ENCODE measurements around the gene SCRN1. TPM values are rescaled to one million over a fixed set of nuclear protein-coding genes. Genes with fewer than 3 reads are reported as not detected.

Gene SCRN1
- total RNA-seq, 2 experiments from 2014 or later = 2.0 to 2.5 TPM

DNA sequence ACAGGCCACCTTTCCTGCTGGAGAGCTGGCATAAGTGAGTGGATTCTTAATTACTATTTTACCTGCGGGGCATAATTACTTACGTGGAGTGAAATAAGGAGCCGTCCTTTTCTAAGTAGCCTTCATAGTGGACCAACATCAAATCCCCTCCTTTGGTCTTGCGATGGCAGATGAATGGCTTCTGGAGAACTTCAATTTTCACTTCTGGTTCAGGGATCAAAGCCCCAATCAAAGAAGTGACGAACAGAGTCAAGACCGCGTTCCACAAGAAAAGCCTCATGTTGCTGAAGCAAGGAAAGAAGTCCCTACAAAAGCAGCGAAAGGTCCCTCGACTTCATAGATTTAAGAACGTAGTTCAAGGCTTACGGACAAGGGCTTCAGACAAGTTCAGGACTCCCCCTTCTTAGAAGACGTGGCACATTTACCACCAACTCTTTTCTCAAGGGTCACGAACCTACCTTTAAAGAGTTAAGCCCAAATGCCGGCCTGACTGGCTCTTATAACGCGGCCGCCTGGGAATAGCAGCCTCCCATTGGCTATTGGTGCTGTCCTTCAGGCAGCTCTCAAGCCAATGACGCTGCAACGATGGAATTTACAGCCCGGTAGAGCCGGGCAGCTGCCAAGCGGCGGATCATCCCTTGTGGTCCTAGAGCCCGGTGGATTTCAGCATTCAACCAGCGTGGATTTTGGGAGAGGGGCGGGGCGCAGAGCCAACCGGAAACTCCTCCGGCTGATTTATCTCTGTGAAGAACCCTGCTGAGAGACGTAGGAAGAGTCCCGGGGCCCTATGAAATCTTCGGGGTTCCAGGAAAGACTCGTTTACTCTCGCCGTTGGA lies 36.8 kb upstream of the SCRN1 start, which contains the start of gene FKBP14:
TSS of gene FKBP14 (minus strand) at position 474 of the 836 bp plus-strand sequence. CDS start at position 280, 194 bp downstream.
- peaks cover 4% of the 10 kb centered on the region for H3K36me3 Mint-ChIP-seq (ENCODE audit: low read depth)
- peak; percentile 94 for DNase-seq
- no peaks in the 10 kb centered on the region for H3K9me3 Mint-ChIP-seq
- ChIA-PET CTCF (interaction anchor here (1.6 kb wide), 1 partner anchor 36 kb away, joined by 8 read pairs; no protein-coding TSS in a partner anchor), POLR2A (interaction anchor here (1.4 to 1.9 kb wide), 4 partner anchors 13 to 296 kb away, joined by 3 to 7 read pairs (median 4); no protein-coding TSS in a partner anchor)
- H3K4me3 Mint-ChIP-seq = peak within 1 kb of the TSS; percentile 82
- no peaks in the 10 kb centered on the region for H3K27me3 Mint-ChIP-seq
- peaks cover 36% of the 10 kb centered on the region for H3K4me1 Mint-ChIP-seq
- peak within 1 kb of the TSS; percentile 87 for H3K27ac Mint-ChIP-seq

DNA sequence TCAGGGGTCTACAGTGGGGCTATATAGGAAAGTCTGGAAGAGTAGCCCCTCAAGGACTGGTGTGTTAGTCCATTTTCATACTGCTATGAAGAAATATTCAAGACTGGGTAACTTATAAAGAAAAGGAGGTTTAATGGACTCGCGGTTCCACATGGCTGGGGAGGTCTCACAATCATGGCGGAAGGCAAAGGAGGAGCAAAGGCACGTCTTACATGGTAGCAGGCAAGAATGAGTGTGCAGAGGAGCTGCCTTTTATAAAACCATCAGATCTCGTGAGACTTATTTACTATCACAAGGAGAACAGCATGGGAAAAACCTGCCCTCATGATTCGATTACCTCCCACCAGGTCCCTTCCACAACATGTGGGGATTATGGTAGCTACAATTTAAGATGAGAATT lies 33.9 kb upstream of the SCRN1 start:
- DNase-seq = no peak
- ChIA-PET POLR2A (no interaction called here), CTCF (interaction anchor here (1.1 to 1.2 kb wide), 2 partner anchors 24 to 38 kb away, joined by 3 to 4 read pairs; no protein-coding TSS in a partner anchor)
- Mint-ChIP-seq H3K4me1 (peaks cover 36% of the 10 kb centered on the region), H3K4me3 (no peak overlapping the region), H3K36me3 (ENCODE audit: low read depth) (peaks cover 5% of the 10 kb centered on the region), H3K9me3 (no peaks in the 10 kb centered on the region), H3K27me3 (no peaks in the 10 kb centered on the region), H3K27ac (no peak overlapping the region)

DNA sequence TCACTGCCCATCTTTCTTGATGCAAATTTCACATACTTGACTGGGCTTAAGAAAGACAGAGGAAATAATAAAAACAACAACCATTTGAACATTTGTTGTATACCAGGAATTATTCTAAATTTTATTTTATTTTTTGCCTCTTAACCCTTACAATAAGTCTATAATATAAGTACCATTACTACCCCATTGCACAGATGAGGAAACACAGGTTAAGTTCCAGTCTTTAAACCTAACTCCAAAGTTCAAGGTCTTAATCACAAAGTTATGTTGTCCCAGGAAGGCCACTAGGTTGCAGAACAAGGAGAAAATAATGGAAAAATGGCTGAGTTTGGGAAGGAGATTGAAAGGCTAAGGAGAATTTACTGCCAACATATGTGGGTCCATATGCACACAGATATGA lies 33.4 kb upstream of the SCRN1 start:
- Mint-ChIP-seq H3K36me3 (ENCODE audit: low read depth) (peaks cover 9% of the 10 kb centered on the region), H3K9me3 (no peaks in the 10 kb centered on the region), H3K4me3 (no peak overlapping the region), H3K27me3 (no peaks in the 10 kb centered on the region), H3K4me1 (peaks cover 36% of the 10 kb centered on the region), H3K27ac (no peak overlapping the region)
- POLR2A ChIA-PET = interaction anchor here (0.6 kb wide), 1 partner anchor 19 kb away, joined by 4 read pairs; no protein-coding TSS in a partner anchor
- DNase-seq = no peak
- CTCF ChIA-PET = no interaction called here

DNA sequence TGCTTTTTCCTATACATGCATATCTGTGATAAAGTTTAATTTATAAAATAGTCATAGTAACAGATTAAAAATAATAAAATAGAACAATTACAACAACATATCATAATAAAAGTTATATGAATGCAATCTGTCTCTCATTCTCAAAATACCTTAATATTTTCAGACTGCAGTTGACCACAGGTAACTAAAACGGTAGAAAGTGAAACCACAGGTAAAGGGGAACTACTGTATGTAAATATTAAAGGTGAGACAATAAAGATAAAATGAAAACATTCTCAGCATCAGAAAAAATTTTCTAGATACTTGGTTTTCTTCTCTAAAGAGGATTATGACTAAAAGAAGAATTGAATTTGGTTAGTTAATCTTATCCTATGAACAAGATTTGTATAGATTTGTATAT lies 30.9 kb upstream of the SCRN1 start:
- ChIA-PET POLR2A (no interaction called here), CTCF (no interaction called here)
- no peak for DNase-seq
- H3K36me3 Mint-ChIP-seq (ENCODE audit: low read depth) = peaks cover 13% of the 10 kb centered on the region
- peaks cover 24% of the 10 kb centered on the region for H3K4me1 Mint-ChIP-seq
- H3K27me3 Mint-ChIP-seq = no peaks in the 10 kb centered on the region
- no peaks in the 10 kb centered on the region for H3K9me3 Mint-ChIP-seq
- no peak overlapping the region for H3K27ac Mint-ChIP-seq
- no peak overlapping the region for H3K4me3 Mint-ChIP-seq

DNA sequence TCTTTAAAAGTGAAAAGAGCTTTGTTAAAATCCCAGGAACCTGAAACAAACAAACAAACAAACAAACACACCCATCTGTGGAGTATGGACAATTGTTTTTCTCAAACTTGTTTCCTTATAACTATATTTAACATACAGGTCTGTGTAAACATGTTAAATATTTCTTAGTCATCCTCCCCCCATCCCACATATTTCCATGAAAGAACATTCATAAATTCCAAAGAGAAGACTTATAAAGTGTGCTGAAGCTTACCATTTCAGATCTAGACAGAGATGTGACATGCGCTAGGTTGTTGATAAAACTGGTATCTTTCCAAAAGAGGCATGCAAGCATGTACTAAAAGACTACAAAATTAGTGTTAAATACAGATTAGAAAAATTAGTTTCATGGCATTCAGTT lies 30.4 kb upstream of the SCRN1 start:
- Mint-ChIP-seq H3K27ac (no peak overlapping the region), H3K4me3 (no peak overlapping the region), H3K36me3 (ENCODE audit: low read depth) (peaks cover 13% of the 10 kb centered on the region), H3K9me3 (no peaks in the 10 kb centered on the region), H3K27me3 (no peaks in the 10 kb centered on the region), H3K4me1 (peaks cover 18% of the 10 kb centered on the region)
- ChIA-PET CTCF (no interaction called here), POLR2A (no interaction called here)
- DNase-seq = no peak

DNA sequence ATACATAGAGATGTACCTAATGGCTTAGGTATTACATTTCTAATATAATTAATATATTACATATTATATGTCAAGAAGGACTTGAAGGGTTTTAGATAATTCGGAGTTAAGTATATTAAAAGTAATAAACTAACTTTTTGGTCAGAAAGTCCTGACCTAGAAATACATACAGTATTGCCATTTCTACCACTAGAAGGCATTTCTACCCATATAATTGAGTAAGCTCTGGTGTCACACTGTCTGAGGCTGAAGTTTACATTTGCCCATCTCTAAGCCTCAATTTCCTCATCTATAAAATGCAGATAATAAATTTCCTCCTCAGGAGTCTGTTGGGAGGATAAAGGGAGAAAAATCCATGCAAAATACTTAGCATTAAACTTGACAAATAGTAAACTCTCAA lies 29.8 kb upstream of the SCRN1 start:
- no peaks in the 10 kb centered on the region for H3K9me3 Mint-ChIP-seq

DNA sequence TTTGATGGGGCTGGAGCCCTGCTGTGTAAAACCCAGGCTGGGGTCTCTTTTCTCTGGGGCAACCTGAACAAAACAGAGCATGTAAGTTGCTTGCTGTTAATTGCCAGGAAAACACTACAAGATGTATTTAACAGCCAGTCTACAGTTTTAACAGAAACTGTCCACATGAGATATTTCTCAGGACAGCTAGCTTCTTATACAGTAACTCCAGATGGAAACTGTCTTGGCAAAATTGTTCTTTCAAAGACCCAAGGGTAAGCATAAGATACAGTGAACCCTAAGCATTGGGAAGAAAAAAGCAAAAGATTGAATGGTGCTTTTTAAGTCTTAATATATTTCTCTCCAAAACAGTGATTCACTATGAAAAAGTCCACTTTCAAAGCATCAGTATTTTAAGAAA lies 28.9 kb upstream of the SCRN1 start:
- Mint-ChIP-seq H3K9me3 (no peaks in the 10 kb centered on the region), H3K27ac (no peak overlapping the region), H3K4me3 (no peak overlapping the region), H3K27me3 (no peaks in the 10 kb centered on the region), H3K4me1 (peaks cover 7% of the 10 kb centered on the region), H3K36me3 (ENCODE audit: low read depth) (peaks cover 17% of the 10 kb centered on the region)
- no peak for DNase-seq
- ChIA-PET POLR2A (no interaction called here), CTCF (no interaction called here)

More for the DNA sequence above, 29.8 kb upstream of the SCRN1 start:
- ChIA-PET CTCF (no interaction called here), POLR2A (no interaction called here)
- no peak overlapping the region for H3K27ac Mint-ChIP-seq
- peaks cover 13% of the 10 kb centered on the region for H3K4me1 Mint-ChIP-seq
- no peak for DNase-seq
- H3K4me3 Mint-ChIP-seq = no peak overlapping the region
- H3K36me3 Mint-ChIP-seq (ENCODE audit: low read depth) = peaks cover 16% of the 10 kb centered on the region
- H3K27me3 Mint-ChIP-seq = no peaks in the 10 kb centered on the region

DNA sequence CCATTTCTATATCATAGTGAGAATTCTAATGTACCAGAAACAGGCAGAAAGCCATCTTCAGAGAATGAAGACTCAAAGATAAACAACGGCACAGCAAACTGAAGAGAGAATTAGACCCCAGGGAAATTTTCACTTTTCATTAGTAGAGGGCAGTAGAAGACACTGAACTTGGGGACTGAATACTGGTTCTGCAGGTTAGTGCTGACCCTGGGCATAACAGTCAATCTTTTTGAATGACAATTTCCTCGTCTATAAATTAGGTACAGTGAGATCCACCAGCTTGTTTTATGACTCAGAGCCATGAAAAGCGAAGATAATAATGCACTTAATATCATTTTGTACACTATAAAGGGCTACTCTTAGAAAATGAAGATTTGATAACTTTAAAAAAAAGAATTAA lies 23.2 kb upstream of the SCRN1 start:
- DNase-seq = no peak
- CTCF ChIA-PET = no interaction called here
- Mint-ChIP-seq H3K4me3 (no peak overlapping the region), H3K36me3 (ENCODE audit: low read depth) (peaks cover 13% of the 10 kb centered on the region), H3K9me3 (no peaks in the 10 kb centered on the region), H3K27ac (no peak overlapping the region), H3K4me1 (no peaks in the 10 kb centered on the region), H3K27me3 (no peaks in the 10 kb centered on the region)
- POLR2A ChIA-PET = no interaction called here

DNA sequence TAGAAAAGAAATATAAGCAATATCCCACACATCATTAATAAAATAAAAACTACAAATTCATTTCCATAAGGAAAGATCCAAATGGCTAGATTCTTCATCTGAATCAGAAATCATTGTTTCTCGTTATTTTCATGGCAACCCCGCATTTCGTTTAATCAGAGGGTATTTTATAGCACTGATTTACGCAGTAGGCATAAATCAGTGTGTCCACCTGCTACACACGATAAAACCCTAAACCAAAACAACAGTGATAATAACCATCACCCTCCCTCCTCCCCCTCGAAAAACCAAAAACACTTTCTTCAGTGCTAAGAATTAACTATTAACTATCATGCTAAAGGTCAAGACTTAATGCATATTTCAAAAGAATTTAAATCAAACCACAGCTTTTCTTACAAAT lies 20.4 kb upstream of the SCRN1 start:
- DNase-seq = no peak
- ChIA-PET POLR2A (no interaction called here), CTCF (no interaction called here)
- H3K36me3 Mint-ChIP-seq (ENCODE audit: low read depth) = peaks cover 9% of the 10 kb centered on the region
- H3K27ac Mint-ChIP-seq = no peak overlapping the region
- H3K4me3 Mint-ChIP-seq = no peak overlapping the region
- no peaks in the 10 kb centered on the region for H3K9me3 Mint-ChIP-seq
- H3K4me1 Mint-ChIP-seq = no peaks in the 10 kb centered on the region
- no peaks in the 10 kb centered on the region for H3K27me3 Mint-ChIP-seq

DNA sequence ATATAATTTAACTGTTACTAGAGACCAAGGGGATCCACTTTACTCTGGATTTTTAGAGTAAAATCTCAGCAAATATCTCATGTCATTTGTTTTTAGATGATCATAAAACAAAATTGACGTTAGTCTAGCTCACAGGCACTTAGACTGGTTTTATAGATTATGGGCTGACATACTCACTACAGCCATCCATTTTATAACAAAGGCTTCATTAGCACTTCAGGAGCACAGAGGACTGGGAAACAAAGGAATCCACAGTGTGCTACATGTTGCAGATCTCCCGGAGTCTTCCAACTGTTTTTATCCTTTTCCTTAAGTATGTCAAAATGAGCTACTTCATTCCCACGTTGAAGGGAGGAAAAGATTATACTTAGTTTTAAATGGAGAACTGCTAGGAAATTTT lies 15.9 kb upstream of the SCRN1 start:
- POLR2A ChIA-PET = no interaction called here
- Mint-ChIP-seq H3K4me1 (no peaks in the 10 kb centered on the region), H3K27ac (no peak overlapping the region), H3K36me3 (ENCODE audit: low read depth) (no peaks in the 10 kb centered on the region), H3K4me3 (no peak overlapping the region), H3K27me3 (peaks cover 5% of the 10 kb centered on the region), H3K9me3 (no peaks in the 10 kb centered on the region)
- CTCF ChIA-PET = no interaction called here
- no peak for DNase-seq

DNA sequence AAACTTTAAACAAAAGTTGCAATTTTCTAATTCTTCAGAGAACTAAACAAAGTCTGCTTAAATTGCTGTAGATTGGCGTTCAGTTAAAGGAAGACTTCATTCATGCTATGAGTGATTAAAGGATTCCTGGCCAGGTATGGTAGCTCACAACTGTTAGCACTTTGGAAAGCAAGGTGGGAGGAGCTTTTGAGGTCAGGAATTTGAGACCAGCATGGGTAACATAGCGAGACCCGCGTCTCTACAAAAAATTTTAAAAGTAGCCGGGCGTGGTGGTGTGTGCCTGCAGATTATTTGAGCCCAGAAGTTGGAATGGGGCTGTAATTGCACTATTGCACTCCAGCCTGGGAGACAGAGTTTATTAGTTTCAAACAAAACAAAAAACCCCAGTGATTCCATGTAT lies 13.5 kb upstream of the SCRN1 start:
- peaks cover 16% of the 10 kb centered on the region for H3K27me3 Mint-ChIP-seq
- H3K4me3 Mint-ChIP-seq = no peak overlapping the region
- no peak overlapping the region for H3K27ac Mint-ChIP-seq
- no peaks in the 10 kb centered on the region for H3K9me3 Mint-ChIP-seq
- H3K36me3 Mint-ChIP-seq (ENCODE audit: low read depth) = no peaks in the 10 kb centered on the region
- POLR2A ChIA-PET = no interaction called here
- H3K4me1 Mint-ChIP-seq = no peaks in the 10 kb centered on the region
- CTCF ChIA-PET = no interaction called here
- DNase-seq = no peak

DNA sequence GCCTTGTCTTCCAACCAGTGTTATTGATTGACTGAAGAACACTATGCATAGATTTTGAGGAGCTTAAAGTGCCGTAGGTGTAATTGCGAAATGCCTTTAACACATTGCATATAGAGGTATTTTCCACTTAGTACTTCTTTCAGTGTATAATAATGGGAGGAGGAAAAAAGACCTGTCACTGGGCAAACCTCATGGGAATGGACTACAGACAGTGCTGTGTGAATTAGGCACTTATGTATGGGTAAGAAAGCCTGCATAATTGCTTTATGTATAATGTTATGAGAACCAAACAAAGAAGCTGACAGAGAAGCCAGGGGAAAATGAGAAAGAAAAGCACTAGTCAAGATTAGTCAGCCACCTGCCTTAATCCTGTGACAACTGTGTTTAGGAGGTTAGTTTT lies 12.4 kb upstream of the SCRN1 start:
- H3K27me3 Mint-ChIP-seq = peaks cover 24% of the 10 kb centered on the region
- no peak overlapping the region for H3K27ac Mint-ChIP-seq
- H3K4me3 Mint-ChIP-seq = no peak overlapping the region
- no peak for DNase-seq
- H3K9me3 Mint-ChIP-seq = no peaks in the 10 kb centered on the region
- CTCF ChIA-PET = interaction anchor here (1.2 kb wide), 1 partner anchor 9 kb away, joined by 3 read pairs; no protein-coding TSS in a partner anchor
- H3K36me3 Mint-ChIP-seq (ENCODE audit: low read depth) = no peaks in the 10 kb centered on the region
- POLR2A ChIA-PET = no interaction called here
- no peaks in the 10 kb centered on the region for H3K4me1 Mint-ChIP-seq

DNA sequence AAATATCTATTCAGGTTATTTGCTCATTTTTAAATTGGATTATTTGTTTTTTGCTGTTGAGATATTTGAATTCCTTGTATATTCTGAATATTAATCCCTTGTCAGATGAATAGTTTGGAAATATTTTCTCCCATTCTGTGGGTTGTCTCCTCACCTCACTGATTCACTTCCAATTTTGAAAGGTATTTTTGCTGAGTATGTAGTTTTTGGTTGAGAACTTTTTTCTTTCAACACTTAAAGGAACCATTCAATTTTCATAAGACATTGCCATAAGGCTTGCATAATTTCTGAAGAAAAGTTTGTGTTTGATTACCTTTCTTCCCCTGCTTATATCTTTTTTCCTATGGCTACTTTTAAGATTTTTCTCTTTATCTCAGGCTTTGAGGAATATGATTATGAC lies 8.9 kb upstream of the SCRN1 start:
- DNase-seq = no peak
- CTCF ChIA-PET = no interaction called here
- POLR2A ChIA-PET = no interaction called here
- Mint-ChIP-seq H3K27me3 (peaks cover 44% of the 10 kb centered on the region), H3K4me3 (no peak overlapping the region), H3K27ac (no peak overlapping the region), H3K36me3 (ENCODE audit: low read depth) (peaks cover 5% of the 10 kb centered on the region), H3K9me3 (peaks cover 5% of the 10 kb centered on the region), H3K4me1 (no peaks in the 10 kb centered on the region)

DNA sequence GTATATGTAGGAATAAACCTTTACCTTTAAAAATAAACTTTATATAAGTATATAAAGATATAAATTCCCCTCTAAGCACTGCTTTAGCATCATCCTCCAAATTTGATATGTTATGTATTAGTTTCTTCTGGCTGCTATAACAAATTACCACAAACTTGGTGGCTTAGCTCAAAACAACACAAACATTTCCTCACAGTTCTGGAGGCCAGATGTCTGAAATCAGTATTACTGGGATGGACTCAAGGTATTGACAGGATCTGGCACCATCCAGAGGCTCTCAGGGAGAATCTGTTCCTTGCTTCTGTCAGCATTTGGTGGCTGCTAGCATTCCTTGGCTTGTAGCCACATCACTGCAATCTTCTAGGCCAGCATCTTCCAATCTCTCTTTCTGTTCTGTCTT lies 6.7 kb upstream of the SCRN1 start:
- H3K4me3 Mint-ChIP-seq = no peak overlapping the region
- no peak overlapping the region for H3K27ac Mint-ChIP-seq
- ChIA-PET POLR2A (no interaction called here), CTCF (no interaction called here)
- H3K9me3 Mint-ChIP-seq = peaks cover 7% of the 10 kb centered on the region
- H3K27me3 Mint-ChIP-seq = peaks cover 50% of the 10 kb centered on the region
- no peaks in the 10 kb centered on the region for H3K4me1 Mint-ChIP-seq
- DNase-seq = no peak
- H3K36me3 Mint-ChIP-seq (ENCODE audit: low read depth) = peaks cover 5% of the 10 kb centered on the region
